ENCODE measurements around the gene SND1.

SND1 gene

DNA sequence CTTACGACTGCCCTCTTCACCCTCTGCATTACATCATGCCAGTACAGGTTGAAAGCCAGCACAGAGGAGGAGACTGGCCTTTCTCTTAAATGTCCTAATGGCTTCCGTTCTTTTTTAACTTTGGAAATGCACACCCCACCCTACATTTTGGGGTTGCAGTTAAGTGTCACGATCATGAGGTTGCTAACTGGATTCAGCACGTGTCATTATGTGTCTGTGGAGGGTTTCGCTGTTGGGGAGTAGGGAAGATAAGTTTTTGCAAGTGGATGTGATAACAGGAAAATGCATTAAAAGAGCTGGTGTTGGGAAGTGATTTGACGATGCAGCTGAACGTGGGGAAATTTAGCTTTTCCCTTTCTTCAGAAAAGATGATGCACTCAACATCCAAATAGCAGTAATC, 243.4 kb downstream of the SND1 start:
- TF ChIP-seq, protein P1, sequence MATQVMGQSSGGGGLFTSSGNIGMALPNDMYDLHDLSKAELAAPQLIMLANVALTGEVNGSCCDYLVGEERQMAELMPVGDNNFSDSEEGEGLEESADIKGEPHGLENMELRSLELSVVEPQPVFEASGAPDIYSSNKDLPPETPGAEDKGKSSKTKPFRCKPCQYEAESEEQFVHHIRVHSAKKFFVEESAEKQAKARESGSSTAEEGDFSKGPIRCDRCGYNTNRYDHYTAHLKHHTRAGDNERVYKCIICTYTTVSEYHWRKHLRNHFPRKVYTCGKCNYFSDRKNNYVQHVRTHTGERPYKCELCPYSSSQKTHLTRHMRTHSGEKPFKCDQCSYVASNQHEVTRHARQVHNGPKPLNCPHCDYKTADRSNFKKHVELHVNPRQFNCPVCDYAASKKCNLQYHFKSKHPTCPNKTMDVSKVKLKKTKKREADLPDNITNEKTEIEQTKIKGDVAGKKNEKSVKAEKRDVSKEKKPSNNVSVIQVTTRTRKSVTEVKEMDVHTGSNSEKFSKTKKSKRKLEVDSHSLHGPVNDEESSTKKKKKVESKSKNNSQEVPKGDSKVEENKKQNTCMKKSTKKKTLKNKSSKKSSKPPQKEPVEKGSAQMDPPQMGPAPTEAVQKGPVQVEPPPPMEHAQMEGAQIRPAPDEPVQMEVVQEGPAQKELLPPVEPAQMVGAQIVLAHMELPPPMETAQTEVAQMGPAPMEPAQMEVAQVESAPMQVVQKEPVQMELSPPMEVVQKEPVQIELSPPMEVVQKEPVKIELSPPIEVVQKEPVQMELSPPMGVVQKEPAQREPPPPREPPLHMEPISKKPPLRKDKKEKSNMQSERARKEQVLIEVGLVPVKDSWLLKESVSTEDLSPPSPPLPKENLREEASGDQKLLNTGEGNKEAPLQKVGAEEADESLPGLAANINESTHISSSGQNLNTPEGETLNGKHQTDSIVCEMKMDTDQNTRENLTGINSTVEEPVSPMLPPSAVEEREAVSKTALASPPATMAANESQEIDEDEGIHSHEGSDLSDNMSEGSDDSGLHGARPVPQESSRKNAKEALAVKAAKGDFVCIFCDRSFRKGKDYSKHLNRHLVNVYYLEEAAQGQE (IDR thresholded peaks at IDR 0.05; ENCODE audit: low read depth): no peak
- no peak for TF ChIP-seq YY1 (IDR thresholded peaks at IDR 0.05; ENCODE audit: low read depth)
- no peak for TF ChIP-seq CEBPB (IDR thresholded peaks at IDR 0.05)
- no peak for TF ChIP-seq EP300 (IDR thresholded peaks at IDR 0.05; ENCODE audit: borderline replicate concordance)
- no peak for TF ChIP-seq TEAD4 (IDR thresholded peaks at IDR 0.05)
- TF ChIP-seq ZBTB7A (IDR thresholded peaks at IDR 0.05; ENCODE audit: low read depth): no peak
- no peak for TF ChIP-seq TAF1 (IDR thresholded peaks at IDR 0.05; ENCODE audit: low read depth)
- no peak for TF ChIP-seq RAD21 (IDR thresholded peaks at IDR 0.05; ENCODE audit: low read depth)
- TF ChIP-seq, protein P2, sequence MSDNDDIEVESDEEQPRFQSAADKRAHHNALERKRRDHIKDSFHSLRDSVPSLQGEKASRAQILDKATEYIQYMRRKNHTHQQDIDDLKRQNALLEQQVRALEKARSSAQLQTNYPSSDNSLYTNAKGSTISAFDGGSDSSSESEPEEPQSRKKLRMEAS (IDR thresholded peaks at IDR 0.05): no peak
- TF ChIP-seq NFIC (IDR thresholded peaks at IDR 0.05): no peak
- no peak for TF ChIP-seq EGR1 (IDR thresholded peaks at IDR 0.05)
- TF ChIP-seq, protein P3, sequence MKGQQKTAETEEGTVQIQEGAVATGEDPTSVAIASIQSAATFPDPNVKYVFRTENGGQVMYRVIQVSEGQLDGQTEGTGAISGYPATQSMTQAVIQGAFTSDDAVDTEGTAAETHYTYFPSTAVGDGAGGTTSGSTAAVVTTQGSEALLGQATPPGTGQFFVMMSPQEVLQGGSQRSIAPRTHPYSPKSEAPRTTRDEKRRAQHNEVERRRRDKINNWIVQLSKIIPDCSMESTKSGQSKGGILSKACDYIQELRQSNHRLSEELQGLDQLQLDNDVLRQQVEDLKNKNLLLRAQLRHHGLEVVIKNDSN (IDR thresholded peaks at IDR 0.05): no peak
- TF ChIP-seq TCF12 (IDR thresholded peaks at IDR 0.05; ENCODE audit: low read depth): no peak
- TF ChIP-seq FOXM1 (IDR thresholded peaks at IDR 0.05; ENCODE audit: borderline replicate concordance, low read depth): no peak
- TF ChIP-seq CREB1 (IDR thresholded peaks at IDR 0.05; ENCODE audit: low read depth): no peak

DNA sequence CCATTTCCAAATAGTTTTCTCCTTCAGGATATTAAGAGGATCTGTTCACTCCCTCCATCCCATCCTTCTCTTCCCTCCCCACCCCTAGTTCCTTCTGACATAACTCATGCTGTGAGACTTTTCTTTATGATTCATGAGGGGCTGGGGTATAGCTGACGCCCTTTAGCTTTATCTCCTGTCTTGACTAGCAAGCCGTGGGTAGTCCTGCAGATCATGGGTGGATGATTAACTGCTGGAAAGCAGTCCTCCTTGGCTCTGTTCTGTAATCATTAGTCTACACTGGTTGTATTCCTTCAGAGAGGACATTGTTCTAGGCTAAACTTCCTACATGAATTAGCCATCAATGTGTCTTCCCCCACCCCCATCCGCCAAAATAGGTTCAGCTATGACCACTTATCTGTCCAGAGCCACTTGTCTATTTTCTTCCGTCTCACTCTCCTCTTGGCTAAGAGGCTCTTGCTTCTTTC, 243.9 kb downstream of the SND1 start:
- TF ChIP-seq TEAD4 (IDR thresholded peaks at IDR 0.05): no peak

DNA sequence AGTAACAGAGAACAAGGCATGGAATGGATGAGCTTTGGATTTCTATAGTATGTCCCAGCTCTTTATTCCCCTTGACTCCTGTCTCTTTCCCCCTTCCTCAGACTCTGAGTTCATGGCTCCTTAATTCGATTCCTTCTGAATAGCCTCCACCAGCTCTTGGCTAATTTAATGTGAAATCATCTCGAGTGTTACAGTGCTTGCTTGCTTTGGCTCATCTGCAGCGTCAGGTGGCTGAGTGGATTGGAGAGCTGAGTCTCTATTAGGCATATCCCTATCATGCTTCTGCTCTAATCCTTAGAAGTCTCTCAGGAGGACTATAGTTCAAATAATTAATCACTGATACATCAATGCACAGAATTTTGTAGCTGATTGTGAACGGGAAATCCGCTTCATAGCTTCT, 244.7 kb downstream of the SND1 start:
- TF ChIP-seq ZBTB7A (IDR thresholded peaks at IDR 0.05; ENCODE audit: low read depth) (no peak), NFIC (IDR thresholded peaks at IDR 0.05) (no peak), CREB1 (IDR thresholded peaks at IDR 0.05; ENCODE audit: low read depth) (no peak), TEAD4 (IDR thresholded peaks at IDR 0.05) (no peak), RAD21 (IDR thresholded peaks at IDR 0.05; ENCODE audit: low read depth) (no peak), FOXM1 (IDR thresholded peaks at IDR 0.05; ENCODE audit: borderline replicate concordance, low read depth) (no peak), EP300 (IDR thresholded peaks at IDR 0.05; ENCODE audit: borderline replicate concordance) (no peak), EGR1 (IDR thresholded peaks at IDR 0.05) (no peak), TAF1 (IDR thresholded peaks at IDR 0.05; ENCODE audit: low read depth) (no peak), TCF12 (IDR thresholded peaks at IDR 0.05; ENCODE audit: low read depth) (no peak), YY1 (IDR thresholded peaks at IDR 0.05; ENCODE audit: low read depth) (no peak), CEBPB (IDR thresholded peaks at IDR 0.05) (no peak)
- TF ChIP-seq, protein P2 (IDR thresholded peaks at IDR 0.05): no peak
- TF ChIP-seq, protein P1 (IDR thresholded peaks at IDR 0.05; ENCODE audit: low read depth): no peak
- TF ChIP-seq, protein P3 (IDR thresholded peaks at IDR 0.05): no peak

DNA sequence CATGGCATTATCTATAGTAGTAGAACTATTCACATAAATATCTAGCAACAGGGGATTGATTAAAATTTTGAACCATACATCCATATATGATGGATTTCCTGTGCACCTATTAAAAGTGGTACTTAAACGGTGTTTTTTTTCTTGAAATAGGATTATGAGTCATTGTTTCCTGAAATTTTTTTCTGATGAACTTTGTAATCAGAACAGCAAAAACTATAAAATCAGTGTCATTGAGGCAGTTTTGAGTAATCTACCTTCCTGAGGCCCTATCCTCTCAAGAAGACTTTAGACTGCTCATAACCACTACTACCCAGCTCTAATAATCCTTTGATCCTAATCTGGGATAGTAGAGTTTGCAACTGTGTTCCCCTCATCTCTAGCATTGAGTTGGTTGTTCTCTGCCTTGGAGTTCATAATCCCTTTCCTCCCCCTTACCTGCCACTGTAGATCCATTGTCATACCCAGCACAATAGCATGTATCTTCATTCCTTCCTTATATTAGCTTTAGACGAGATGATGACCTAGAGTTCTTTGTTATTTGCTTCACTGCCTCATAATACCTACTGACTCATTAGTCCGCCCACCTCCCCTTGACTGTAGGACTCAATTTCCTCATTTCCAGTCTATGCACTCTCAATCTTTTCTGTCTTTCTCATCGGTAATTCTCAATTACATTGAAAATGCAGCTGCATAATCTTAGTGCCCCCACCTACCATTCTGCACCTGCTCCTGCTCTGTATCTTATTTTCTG, 245.9 kb downstream of the SND1 start:
- TF ChIP-seq, protein P3 (IDR thresholded peaks at IDR 0.05): no peak
- no peak for TF ChIP-seq YY1 (IDR thresholded peaks at IDR 0.05; ENCODE audit: low read depth)

DNA sequence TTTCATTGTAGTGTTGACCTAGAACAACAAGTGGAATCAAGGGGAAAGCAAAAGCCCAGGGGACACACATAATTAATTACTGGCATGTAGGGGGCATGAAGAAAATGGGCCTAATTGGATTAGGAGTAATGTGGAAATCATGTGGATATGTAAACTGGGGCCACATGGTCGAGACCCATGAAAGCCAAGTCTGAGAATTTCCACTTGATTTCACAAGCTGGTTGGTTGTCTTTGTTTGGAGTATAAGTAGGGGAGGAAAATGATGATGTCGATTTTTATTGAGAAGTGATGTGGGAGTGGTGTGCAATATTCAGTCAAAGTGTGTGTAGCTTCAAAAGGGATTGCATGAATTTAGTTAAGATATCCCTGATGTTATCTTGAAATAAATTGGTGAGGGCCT, 247.4 kb downstream of the SND1 start:
- TF ChIP-seq TEAD4 (IDR thresholded peaks at IDR 0.05) (no peak), TAF1 (IDR thresholded peaks at IDR 0.05; ENCODE audit: low read depth) (no peak), YY1 (IDR thresholded peaks at IDR 0.05; ENCODE audit: low read depth) (no peak), RAD21 (IDR thresholded peaks at IDR 0.05; ENCODE audit: low read depth) (no peak), CREB1 (IDR thresholded peaks at IDR 0.05; ENCODE audit: low read depth) (no peak), EGR1 (IDR thresholded peaks at IDR 0.05) (no peak), FOXM1 (IDR thresholded peaks at IDR 0.05; ENCODE audit: borderline replicate concordance, low read depth) (no peak), TCF12 (IDR thresholded peaks at IDR 0.05; ENCODE audit: low read depth) (no peak)
- TF ChIP-seq, protein P3 (IDR thresholded peaks at IDR 0.05): no peak
- TF ChIP-seq, protein P2 (IDR thresholded peaks at IDR 0.05): no peak

All from Ishikawa (cell line).